H9 (cell line): ENCODE results near the gene CD9. TPM values are rescaled to one million over a fixed set of nuclear protein-coding genes. Genes with fewer than 3 reads are reported as not detected.
"Not testable (repeated sequence)": the region's sequence is repeated elsewhere in the genome, so short reads cannot be mapped to it uniquely, and the experiment has no call there.

Experiments used
- DNase-seq: peaks from one replicate; pipeline ENCODE4 v3.0.0-alpha.2; 2017
- H2AFZ ChIP-seq: one replicate; pipeline ENCODE4 v1.6.1; 2013; ENCODE audit warnings: mild to moderate bottlenecking, low read length, control low read depth, moderate library complexity
- H2AK5ac ChIP-seq: 2 replicates; pipeline ENCODE4 v1.6.1; 2013; ENCODE audit warnings: low read length, control low read depth, mixed read lengths; ENCODE audit not compliant: insufficient read length
- H2BK120ac ChIP-seq: one replicate; pipeline ENCODE4 v1.6.1; 2013; ENCODE audit warnings: low read depth, mild to moderate bottlenecking, low read length, control low read depth, inconsistent platforms; ENCODE audit not compliant: poor library complexity, severe bottlenecking
- H2BK12ac ChIP-seq: 2 replicates; pipeline ENCODE4 v1.6.1; 2013; ENCODE audit warnings: low read length, control low read depth, mixed read lengths, low read depth; ENCODE audit not compliant: insufficient read length
- H2BK15ac ChIP-seq: 2 replicates; pipeline ENCODE4 v1.6.1; 2013; ENCODE audit warnings: low read depth, low read length, control low read depth
- H2BK20ac ChIP-seq: one replicate; pipeline ENCODE4 v1.6.1; 2013; ENCODE audit warnings: low read depth, mild to moderate bottlenecking, low read length, control low read depth, inconsistent platforms; ENCODE audit not compliant: poor library complexity, severe bottlenecking
- H2BK5ac ChIP-seq: 2 replicates; pipeline ENCODE4 v1.6.1; 2013; ENCODE audit warnings: low read length, control low read depth, mixed read lengths; ENCODE audit not compliant: insufficient read length
- H3K14ac ChIP-seq: 2 replicates; pipeline ENCODE4 v1.6.1; 2013; ENCODE audit warnings: low read length, control low read depth; ENCODE audit not compliant: insufficient read depth
- H3K18ac ChIP-seq: 2 replicates; pipeline ENCODE4 v1.6.1; 2013; ENCODE audit warnings: low read depth, mild to moderate bottlenecking, mixed read lengths, low read length, control low read depth; ENCODE audit not compliant: insufficient read length
- H3K23ac ChIP-seq: 2 replicates; pipeline ENCODE4 v1.6.1; 2013; ENCODE audit warnings: low read length, control low read depth, mixed read lengths, low read depth; ENCODE audit not compliant: insufficient read length
- H3K23me2 ChIP-seq: 2 replicates; pipeline ENCODE4 v1.6.1; 2013; ENCODE audit warnings: low read depth, mild to moderate bottlenecking, mixed read lengths, low read length, control low read depth; ENCODE audit not compliant: insufficient read length, poor library complexity, severe bottlenecking
- H3K27ac ChIP-seq: 2 replicates; pipeline ENCODE4 v1.5.1; 2013; ENCODE audit warnings: low read length, control low read depth, mixed read lengths, low read depth; ENCODE audit not compliant: insufficient read length
- H3K27me3 ChIP-seq: 2 replicates; pipeline ENCODE4 v1.6.1; 2013; ENCODE audit warnings: low read length, control low read depth, inconsistent platforms; ENCODE audit not compliant: insufficient read depth
- H3K4ac ChIP-seq: 2 replicates; pipeline ENCODE4 v1.6.1; 2013; ENCODE audit warnings: low read depth, mild to moderate bottlenecking, control low read depth, inconsistent platforms, low read length, moderate library complexity
- H3K4me1 ChIP-seq: 2 replicates; pipeline ENCODE4 v1.6.1; 2013; ENCODE audit warnings: low read length, control low read depth, inconsistent platforms; ENCODE audit not compliant: insufficient read depth
- H3K4me2 ChIP-seq: 2 replicates; pipeline ENCODE4 v1.6.1; 2013; ENCODE audit warnings: low read length, control low read depth, mixed read lengths; ENCODE audit not compliant: insufficient read length, insufficient read depth
- H3K56ac ChIP-seq: 2 replicates; pipeline ENCODE4 v1.6.1; 2013; ENCODE audit warnings: low read depth, mild to moderate bottlenecking, mixed read lengths, low read length, control low read depth; ENCODE audit not compliant: insufficient read length
- H3K79me1 ChIP-seq: 2 replicates; pipeline ENCODE4 v1.6.1; 2013; ENCODE audit warnings: low read depth, mild to moderate bottlenecking, moderate library complexity, low read length, control low read depth, inconsistent platforms; ENCODE audit not compliant: insufficient read depth, poor library complexity, severe bottlenecking
- H3K79me2 ChIP-seq: 2 replicates; pipeline ENCODE4 v1.6.1; 2013; ENCODE audit warnings: low read length, control low read depth, inconsistent platforms; ENCODE audit not compliant: insufficient read depth
- H3K9ac ChIP-seq: 2 replicates; pipeline ENCODE4 v1.6.1; 2013; ENCODE audit warnings: low read length, control low read depth, mixed read lengths; ENCODE audit not compliant: insufficient read length; ENCODE audit errors: extremely low read depth
- H3K9me3 ChIP-seq: one replicate; pipeline ENCODE4 v1.6.1; 2013; ENCODE audit warnings: low read depth, low read length, inconsistent platforms; ENCODE audit not compliant: control insufficient read depth
- H3T11ph ChIP-seq: one replicate; pipeline ENCODE4 v1.6.1; 2013; ENCODE audit warnings: mild to moderate bottlenecking, low read length, control low read depth, inconsistent platforms
- H4K20me1 ChIP-seq: one replicate; pipeline ENCODE4 v1.6.1; 2013; ENCODE audit not compliant: control insufficient read depth, insufficient read length, insufficient read depth
- H4K5ac ChIP-seq: 2 replicates; pipeline ENCODE4 v1.6.1; 2013; ENCODE audit warnings: low read depth, mild to moderate bottlenecking, mixed read lengths, low read length, control low read depth; ENCODE audit not compliant: insufficient read length
- H4K8ac ChIP-seq: replicated peaks from 2 replicates; pipeline ENCODE4 v1.6.1; 2013; ENCODE audit warnings: low read length, control low read depth, mixed read lengths, low read depth; ENCODE audit not compliant: insufficient read length
- H4K91ac ChIP-seq: 2 replicates; pipeline ENCODE4 v1.6.1; 2013; ENCODE audit warnings: low read depth, mild to moderate bottlenecking, moderate library complexity, mixed read lengths, low read length, control low read depth; ENCODE audit not compliant: insufficient read length
- H3K27ac Mint-ChIP-seq, 3 experiments: 2 replicates in 2 of 3; 3 replicates in 1 of 3; pipeline ENCODE4 v1.8.0; 2020 to 2021; ENCODE audit warnings: mixed read lengths in 3 of 3, mild to moderate bottlenecking in 1 of 3, moderate library complexity in 1 of 3
- H3K27me3 Mint-ChIP-seq: 2 replicates; pipeline ENCODE4 v1.8.0; 2021; ENCODE audit warnings: low read depth, mild to moderate bottlenecking, moderate library complexity, mixed read lengths
- H3K36me3 Mint-ChIP-seq, 3 experiments: 2 replicates in 2 of 3; 3 replicates in 1 of 3; pipeline ENCODE4 v1.8.0; 2020 to 2021; ENCODE audit warnings: low read depth in 3 of 3, mixed read lengths in 3 of 3; ENCODE audit not compliant: insufficient read depth in 1 of 3
- H3K4me1 Mint-ChIP-seq, 2 experiments: 2 replicates each; pipeline ENCODE4 v1.8.0; 2020; ENCODE audit warnings: mixed read lengths in 2 of 2
- H3K4me3 Mint-ChIP-seq, 2 experiments: 2 replicates in 1 of 2; 3 replicates in 1 of 2; pipeline ENCODE4 v1.8.0; 2020 to 2021; ENCODE audit warnings: mild to moderate bottlenecking in 2 of 2, mixed read lengths in 2 of 2, moderate library complexity in 1 of 2
- H3K9me3 Mint-ChIP-seq, 2 experiments: 2 replicates in 1 of 2; 3 replicates in 1 of 2; pipeline ENCODE4 v1.8.0; 2020; ENCODE audit warnings: mild to moderate bottlenecking in 2 of 2, mixed read lengths in 2 of 2, moderate library complexity in 1 of 2
- WGBS: extraction: QIAGEN DNeasy Blood & Tissue Kit; methylation state at CpG from one replicate; pipeline ENCODE4 v1.1.7; 2013; ENCODE audit warnings: missing lambda C conversion rate, low lambda C conversion rate, mixed read lengths; ENCODE audit not compliant: insufficient read length; ENCODE audit errors: extremely low coverage; 5-methylcytosine and 5-hydroxymethylcytosine counted together
- total RNA-seq: library from RNA; stranded (reverse); gene quantifications from 2 replicates; pipeline ENCODE4 v1.2.1, GENCODE V29; 2021
- TF ChIP-seq, protein P1 (sequence below): fragments of 200-600 bp; sonication (generic); conservative IDR thresholded peaks from 3 replicates; pipeline ENCODE4 v1.8.0; 2021; ENCODE audit warnings: antibody characterized with exemption, mild to moderate bottlenecking

The CD9 gene
- total RNA-seq, 1 experiment from 2014 or later: 132 TPM

DNA sequence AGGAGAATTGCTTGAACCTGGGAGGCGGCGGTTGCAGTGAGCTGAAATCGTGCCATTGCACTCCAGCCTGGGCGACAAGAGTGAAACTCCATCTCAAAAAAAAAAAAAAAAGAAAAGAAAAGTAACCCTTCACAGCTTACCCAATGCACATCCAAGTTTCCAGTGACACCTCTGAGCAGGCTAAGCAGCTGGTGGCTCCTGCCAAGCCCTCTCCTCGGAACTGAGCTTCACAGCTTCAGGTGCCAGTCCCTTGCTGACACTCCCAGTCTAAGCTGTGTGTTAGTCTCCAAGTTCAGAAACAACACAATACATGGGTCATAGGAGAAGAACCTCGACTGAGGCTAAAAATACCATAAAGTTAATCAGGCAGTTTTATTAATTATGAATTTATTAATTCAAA is 7.9 kb downstream of the CD9 start:
- no peaks in the 10 kb centered on the region; a peak in 1 of 5 replicates for H3K9me3 Mint-ChIP-seq
- H2BK20ac ChIP-seq: no peak overlapping the region
- H3K27ac ChIP-seq: no peak overlapping the region
- no peak overlapping the region for H3T11ph ChIP-seq
- no peak overlapping the region for H3K4me2 ChIP-seq
- no CpG with 5 or more reads among the region's 6 CpGs for WGBS
- H3K36me3 Mint-ChIP-seq: peaks cover 14 to 57% (median 28%) of the 10 kb centered on the region in 3 experiments; a peak in 6 of 7 replicates
- H3K23me2 ChIP-seq: no peaks in the 10 kb centered on the region
- H4K91ac ChIP-seq: no peak overlapping the region
- no peak overlapping the region for H2AK5ac ChIP-seq
- no peak overlapping the region for H3K23ac ChIP-seq
- no peaks in the 10 kb centered on the region for H3K27me3 ChIP-seq
- peaks cover 6% of the 10 kb centered on the region for H3K79me2 ChIP-seq
- H3K27ac Mint-ChIP-seq: peak overlapping the region in 1 of 3 experiments; percentile 75; a peak in 1 of 7 replicates
- H3K14ac ChIP-seq: no peak overlapping the region
- no peak overlapping the region for H2BK15ac ChIP-seq
- no peak overlapping the region for H2BK12ac ChIP-seq
- H3K9me3 ChIP-seq: no peaks in the 10 kb centered on the region
- H3K27me3 Mint-ChIP-seq: no peaks in the 10 kb centered on the region; the same call in 1 of the 2 replicates
- H4K5ac ChIP-seq: no peak overlapping the region
- no peak overlapping the region for H3K4me3 Mint-ChIP-seq
- H2AFZ ChIP-seq: no peak overlapping the region
- H3K4ac ChIP-seq: no peak overlapping the region
- H3K79me1 ChIP-seq: peaks cover 3% of the 10 kb centered on the region
- no peak overlapping the region for H2BK120ac ChIP-seq
- peaks cover 75 to 76% of the 10 kb centered on the region in 2 experiments for H3K4me1 Mint-ChIP-seq
- no peak overlapping the region for H4K8ac ChIP-seq
- no peak overlapping the region for H2BK5ac ChIP-seq
- DNase-seq: no peak
- H3K56ac ChIP-seq: no peak overlapping the region
- H3K4me1 ChIP-seq: peaks cover 34% of the 10 kb centered on the region
- no peak overlapping the region for H3K18ac ChIP-seq
- no peaks in the 10 kb centered on the region for H4K20me1 ChIP-seq
- TF ChIP-seq, protein P1, sequence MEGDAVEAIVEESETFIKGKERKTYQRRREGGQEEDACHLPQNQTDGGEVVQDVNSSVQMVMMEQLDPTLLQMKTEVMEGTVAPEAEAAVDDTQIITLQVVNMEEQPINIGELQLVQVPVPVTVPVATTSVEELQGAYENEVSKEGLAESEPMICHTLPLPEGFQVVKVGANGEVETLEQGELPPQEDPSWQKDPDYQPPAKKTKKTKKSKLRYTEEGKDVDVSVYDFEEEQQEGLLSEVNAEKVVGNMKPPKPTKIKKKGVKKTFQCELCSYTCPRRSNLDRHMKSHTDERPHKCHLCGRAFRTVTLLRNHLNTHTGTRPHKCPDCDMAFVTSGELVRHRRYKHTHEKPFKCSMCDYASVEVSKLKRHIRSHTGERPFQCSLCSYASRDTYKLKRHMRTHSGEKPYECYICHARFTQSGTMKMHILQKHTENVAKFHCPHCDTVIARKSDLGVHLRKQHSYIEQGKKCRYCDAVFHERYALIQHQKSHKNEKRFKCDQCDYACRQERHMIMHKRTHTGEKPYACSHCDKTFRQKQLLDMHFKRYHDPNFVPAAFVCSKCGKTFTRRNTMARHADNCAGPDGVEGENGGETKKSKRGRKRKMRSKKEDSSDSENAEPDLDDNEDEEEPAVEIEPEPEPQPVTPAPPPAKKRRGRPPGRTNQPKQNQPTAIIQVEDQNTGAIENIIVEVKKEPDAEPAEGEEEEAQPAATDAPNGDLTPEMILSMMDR: no peak
- H3K9ac ChIP-seq: no peak overlapping the region

DNA sequence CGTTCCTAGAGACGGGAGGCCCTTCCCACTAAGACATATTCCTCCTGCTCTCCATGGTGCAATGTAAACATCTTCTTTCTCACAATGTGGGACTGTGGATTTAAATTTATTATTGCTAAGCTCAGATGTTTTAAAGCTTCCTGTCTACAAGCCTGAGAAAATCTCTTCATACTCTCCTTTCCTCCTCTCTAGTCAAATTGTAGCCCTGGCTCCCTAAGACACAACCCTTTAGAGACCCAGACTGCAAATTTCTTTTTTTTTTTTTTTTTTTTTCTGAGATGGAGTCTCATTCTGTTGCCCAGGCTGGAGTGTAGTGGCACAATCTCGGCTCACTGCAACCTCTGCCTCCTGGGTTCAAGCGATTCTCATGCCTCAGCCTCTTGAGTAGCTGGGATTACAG is 9.2 kb downstream of the CD9 start:
- H3K4me1 Mint-ChIP-seq: peaks cover 76 to 78% of the 10 kb centered on the region in 2 experiments
- not testable (repeated sequence) for H2AFZ ChIP-seq

More for the DNA sequence above, 9.2 kb downstream of the CD9 start:
- not testable (repeated sequence) for H3K4me2 ChIP-seq, H2BK12ac ChIP-seq, H3K9me3 ChIP-seq, H3T11ph ChIP-seq, H3K23ac ChIP-seq, H4K8ac ChIP-seq, H3K4me3 Mint-ChIP-seq, H4K91ac ChIP-seq, H2BK5ac ChIP-seq, H3K9ac ChIP-seq, H3K23me2 ChIP-seq, H2BK120ac ChIP-seq, H2BK20ac ChIP-seq, H3K14ac ChIP-seq, H3K27me3 Mint-ChIP-seq, H3K79me2 ChIP-seq, H3K79me1 ChIP-seq, H2AK5ac ChIP-seq, DNase-seq, H3K27me3 ChIP-seq, H3K4ac ChIP-seq, H2BK15ac ChIP-seq, H3K9me3 Mint-ChIP-seq, H3K27ac ChIP-seq, H3K18ac ChIP-seq, H4K5ac ChIP-seq, H4K20me1 ChIP-seq, H3K56ac ChIP-seq
- peaks cover 36% of the 10 kb centered on the region for H3K4me1 ChIP-seq
- no CpG with 5 or more reads among the region's 4 CpGs for WGBS
- Mint-ChIP-seq H3K36me3 (peaks cover 16 to 56% (median 29%) of the 10 kb centered on the region in 3 experiments; a peak in 6 of 7 replicates), H3K27ac (peak overlapping the region in 1 of 3 experiments; percentile 16; a peak in 2 of 7 replicates)
